ENCODE data around the gene PDCD6IP. TPM values are rescaled to one million over a fixed set of nuclear protein-coding genes. Genes with fewer than 3 reads are reported as not detected.
"Not testable (repeated sequence)": the region's sequence is repeated elsewhere in the genome, so short reads cannot be mapped to it uniquely, and the experiment has no call there.

Gene PDCD6IP
- total RNA-seq, 2 donors from 2014 or later: 40.5 to 104 TPM

GRCh38 chr3:33831053-33831452 is 32.6 kb downstream of the PDCD6IP start:
- intact Hi-C loops (cut with DNase I): no loop called here

GRCh38 chr3:33833408-33834095 is 35.1 kb downstream of the PDCD6IP start:
- Histone ChIP-seq H3K4me1 (no peaks in the 10 kb centered on the region), H3K4me3 (no peak overlapping the region), H3K36me3 (replicated peaks in 1 of 2; ENCODE audit: insufficient read depth in 1 of 2, low read depth in 2 of 2) (no peaks in the 10 kb centered on the region), H3K9me3 (no peaks in the 10 kb centered on the region), H3K27me3 (no peaks in the 10 kb centered on the region), H3K27ac (no peak overlapping the region)
- intact Hi-C loops (cut with DNase I): no loop called here
- DNase-seq (no peak), ATAC-seq (no peak)
- no peak for TF ChIP-seq POLR2A (IDR thresholded peaks at IDR 0.05)
- TF ChIP-seq, protein P1, sequence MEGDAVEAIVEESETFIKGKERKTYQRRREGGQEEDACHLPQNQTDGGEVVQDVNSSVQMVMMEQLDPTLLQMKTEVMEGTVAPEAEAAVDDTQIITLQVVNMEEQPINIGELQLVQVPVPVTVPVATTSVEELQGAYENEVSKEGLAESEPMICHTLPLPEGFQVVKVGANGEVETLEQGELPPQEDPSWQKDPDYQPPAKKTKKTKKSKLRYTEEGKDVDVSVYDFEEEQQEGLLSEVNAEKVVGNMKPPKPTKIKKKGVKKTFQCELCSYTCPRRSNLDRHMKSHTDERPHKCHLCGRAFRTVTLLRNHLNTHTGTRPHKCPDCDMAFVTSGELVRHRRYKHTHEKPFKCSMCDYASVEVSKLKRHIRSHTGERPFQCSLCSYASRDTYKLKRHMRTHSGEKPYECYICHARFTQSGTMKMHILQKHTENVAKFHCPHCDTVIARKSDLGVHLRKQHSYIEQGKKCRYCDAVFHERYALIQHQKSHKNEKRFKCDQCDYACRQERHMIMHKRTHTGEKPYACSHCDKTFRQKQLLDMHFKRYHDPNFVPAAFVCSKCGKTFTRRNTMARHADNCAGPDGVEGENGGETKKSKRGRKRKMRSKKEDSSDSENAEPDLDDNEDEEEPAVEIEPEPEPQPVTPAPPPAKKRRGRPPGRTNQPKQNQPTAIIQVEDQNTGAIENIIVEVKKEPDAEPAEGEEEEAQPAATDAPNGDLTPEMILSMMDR (IDR thresholded peaks at IDR 0.05): no peak
- 94 to 100% methylated on average over 1 of the region's 1 CpG for WGBS, 2 donors

More at GRCh38 chr3:33831053-33831452, 32.6 kb downstream of the PDCD6IP start:
- TF ChIP-seq POLR2A (IDR thresholded peaks at IDR 0.05): no peak
- TF ChIP-seq, protein P1 (IDR thresholded peaks at IDR 0.05): no peak
- no peak for ATAC-seq
- H3K4me3 ChIP-seq: no peak overlapping the region
- H3K27me3 ChIP-seq: no peaks in the 10 kb centered on the region
- DNase-seq: no peak
- no peaks in the 10 kb centered on the region for H3K4me1 ChIP-seq
- H3K9me3 ChIP-seq: no peaks in the 10 kb centered on the region
- H3K36me3 ChIP-seq (replicated peaks in 1 of 2; ENCODE audit: insufficient read depth in 1 of 2, low read depth in 2 of 2): peaks cover 0 to 5% of the 10 kb centered on the region in 2 donors
- H3K27ac ChIP-seq: no peak overlapping the region

GRCh38 chr3:33834096-33834453 is 35.6 kb downstream of the PDCD6IP start:
- DNase-seq: no peak
- H3K4me3 ChIP-seq: no peak overlapping the region
- H3K4me1 ChIP-seq: no peaks in the 10 kb centered on the region
- no peaks in the 10 kb centered on the region for H3K9me3 ChIP-seq
- H3K27ac ChIP-seq: no peak overlapping the region
- H3K36me3 ChIP-seq (replicated peaks in 1 of 2; ENCODE audit: insufficient read depth in 1 of 2, low read depth in 2 of 2): no peaks in the 10 kb centered on the region
- 91 to 94% methylated on average over 3 of the region's 3 CpGs for WGBS, 2 donors
- TF ChIP-seq, protein P1 (IDR thresholded peaks at IDR 0.05): no peak
- no peak for TF ChIP-seq POLR2A (IDR thresholded peaks at IDR 0.05)
- no peaks in the 10 kb centered on the region for H3K27me3 ChIP-seq
- ATAC-seq: no peak
- intact Hi-C loops (cut with DNase I): no loop called here

GRCh38 chr3:33837182-33837581 is 38.8 kb downstream of the PDCD6IP start:
- 87 to 91% methylated on average over 3 of the region's 3 CpGs for WGBS, 2 donors
- H3K4me1 ChIP-seq; H3K27ac ChIP-seq; intact Hi-C loops (cut with DNase I); H3K9me3 ChIP-seq; ATAC-seq; H3K4me3 ChIP-seq; H3K27me3 ChIP-seq; DNase-seq; H3K36me3 ChIP-seq (replicated peaks in 1 of 2; ENCODE audit: insufficient read depth in 1 of 2, low read depth in 2 of 2): not testable (repeated sequence)

GRCh38 chr3:33839283-33839682 is 40.9 kb downstream of the PDCD6IP start:
- WGBS, 2 donors: 89 to 96% methylated on average over 3 of the region's 3 CpGs
- no peak overlapping the region for H3K4me3 ChIP-seq
- TF ChIP-seq, protein P1 (IDR thresholded peaks at IDR 0.05): no peak
- no peak for TF ChIP-seq POLR2A (IDR thresholded peaks at IDR 0.05)
- H3K27me3 ChIP-seq: no peaks in the 10 kb centered on the region
- H3K9me3 ChIP-seq: no peaks in the 10 kb centered on the region
- no peak for ATAC-seq
- H3K4me1 ChIP-seq: no peaks in the 10 kb centered on the region
- no peak overlapping the region for H3K27ac ChIP-seq
- H3K36me3 ChIP-seq (replicated peaks in 1 of 2; ENCODE audit: insufficient read depth in 1 of 2, low read depth in 2 of 2): no peaks in the 10 kb centered on the region
- intact Hi-C loops (cut with DNase I): no loop called here
- DNase-seq: no peak

All from body of pancreas (tissue), 4 donors.